Pons (tissue), 1 donor: ENCODE results near the gene FSTL4.

Source experiments
- DNase-seq: peaks from one replicate; pipeline ENCODE4 v3.0.0-alpha.2; 2016; ENCODE audit warnings: low spot score

Gene FSTL4

DNA sequence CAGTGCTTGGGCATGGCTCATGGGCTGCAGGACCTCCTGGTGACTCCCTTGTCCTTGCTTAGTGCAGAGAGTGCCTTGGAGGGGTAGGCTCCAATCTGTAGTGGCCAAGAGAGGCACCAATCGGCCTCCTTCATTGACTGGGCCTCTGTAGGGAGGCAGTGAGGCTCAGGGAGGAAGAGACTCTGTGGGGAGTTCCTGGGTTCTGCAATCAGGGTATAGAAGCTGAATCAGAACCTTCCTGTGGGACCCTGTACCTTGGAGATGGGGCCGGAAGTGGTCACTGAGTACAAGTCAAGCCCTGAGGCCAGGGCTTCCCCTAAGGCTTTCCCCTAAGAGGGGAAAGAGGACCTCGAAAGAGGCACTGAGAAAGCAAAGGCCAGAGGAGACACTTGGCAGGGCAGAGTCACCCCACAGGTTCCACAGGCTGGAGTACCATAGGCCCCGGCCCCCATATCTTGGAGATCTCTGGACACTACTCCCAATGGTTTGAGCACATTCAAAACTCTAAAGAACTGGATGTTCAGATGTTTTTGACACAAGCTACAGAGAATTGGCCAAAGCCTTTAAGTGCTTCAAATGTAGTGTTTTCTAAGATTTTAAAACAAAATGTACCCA is 370.0 kb downstream of the FSTL4 start:
- DNase-seq: no peak

DNA sequence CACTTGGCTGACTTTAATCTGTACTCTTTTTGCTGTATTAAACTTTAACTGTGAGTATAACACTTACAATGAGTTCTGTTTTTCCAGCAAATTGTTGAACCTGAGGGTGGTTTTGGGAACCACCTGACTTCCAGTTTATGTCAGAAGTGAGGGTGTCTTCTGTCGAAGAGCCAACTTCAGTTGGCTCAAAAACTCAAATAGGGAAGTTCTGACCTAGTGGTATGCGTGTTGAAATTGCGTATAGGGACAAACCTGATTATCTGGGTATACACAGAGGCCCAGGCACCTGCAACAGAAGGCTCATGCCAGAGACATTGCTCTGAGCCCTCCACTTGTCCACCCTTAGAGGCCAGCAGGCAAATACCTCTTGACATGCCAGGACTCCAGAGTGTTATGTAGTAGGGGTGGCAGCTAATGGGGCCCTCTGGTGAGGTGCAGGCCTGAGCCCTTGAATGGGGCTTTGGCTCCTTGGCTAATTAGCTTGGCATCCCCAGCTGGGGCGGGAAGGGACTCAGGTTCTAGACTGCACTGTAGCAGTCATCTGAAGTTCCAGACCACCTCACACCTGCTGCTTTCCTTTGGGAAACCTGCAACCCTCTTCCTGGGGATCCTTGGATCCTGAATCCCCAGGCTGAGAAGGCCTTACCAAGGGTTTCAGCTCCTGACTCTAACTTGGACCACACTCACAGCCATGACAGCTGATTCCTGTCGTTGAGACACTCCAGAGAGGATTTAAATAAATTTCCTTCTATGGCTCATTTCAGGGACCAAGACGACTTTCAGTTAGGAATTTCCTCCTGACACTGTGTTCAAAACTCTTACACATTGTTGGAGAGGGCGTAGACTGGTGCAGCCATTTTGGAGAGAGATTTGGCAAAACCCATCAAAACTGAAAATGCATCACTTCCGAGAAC is 370.9 kb downstream of the FSTL4 start:
- no peak for DNase-seq

DNA sequence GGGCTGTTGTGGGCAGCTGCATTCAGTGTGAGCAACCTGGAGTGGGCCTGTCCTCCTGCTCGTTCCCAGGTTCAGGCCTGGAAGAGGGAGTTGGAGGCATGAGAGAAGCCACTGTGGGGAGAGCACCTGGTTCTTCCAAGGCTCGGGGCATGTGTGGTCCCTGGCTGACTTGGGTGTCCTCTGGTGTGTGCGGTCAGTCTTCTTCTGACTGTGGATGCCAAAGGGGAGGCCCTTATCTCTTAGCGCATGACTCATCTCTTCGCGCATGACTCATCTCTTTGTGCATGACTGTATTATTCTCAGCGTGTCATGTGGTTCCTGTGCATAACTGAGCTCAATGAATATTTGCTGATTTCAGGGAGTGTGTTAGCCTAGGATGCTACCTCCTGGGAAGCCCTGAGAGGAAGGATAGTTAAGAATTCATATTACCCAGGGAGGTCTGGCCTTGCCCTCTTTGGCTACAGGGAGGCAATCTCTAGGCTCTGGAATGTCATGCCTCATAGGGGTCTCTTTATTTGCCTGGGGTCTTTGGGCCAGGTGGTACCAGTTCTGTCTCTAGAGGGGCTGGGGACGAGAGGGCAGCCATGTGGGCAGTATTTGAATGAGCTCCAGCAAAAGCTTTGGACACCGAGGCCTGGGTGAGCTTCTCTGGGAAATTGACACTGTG is 371.8 kb downstream of the FSTL4 start:
- no peak for DNase-seq

DNA sequence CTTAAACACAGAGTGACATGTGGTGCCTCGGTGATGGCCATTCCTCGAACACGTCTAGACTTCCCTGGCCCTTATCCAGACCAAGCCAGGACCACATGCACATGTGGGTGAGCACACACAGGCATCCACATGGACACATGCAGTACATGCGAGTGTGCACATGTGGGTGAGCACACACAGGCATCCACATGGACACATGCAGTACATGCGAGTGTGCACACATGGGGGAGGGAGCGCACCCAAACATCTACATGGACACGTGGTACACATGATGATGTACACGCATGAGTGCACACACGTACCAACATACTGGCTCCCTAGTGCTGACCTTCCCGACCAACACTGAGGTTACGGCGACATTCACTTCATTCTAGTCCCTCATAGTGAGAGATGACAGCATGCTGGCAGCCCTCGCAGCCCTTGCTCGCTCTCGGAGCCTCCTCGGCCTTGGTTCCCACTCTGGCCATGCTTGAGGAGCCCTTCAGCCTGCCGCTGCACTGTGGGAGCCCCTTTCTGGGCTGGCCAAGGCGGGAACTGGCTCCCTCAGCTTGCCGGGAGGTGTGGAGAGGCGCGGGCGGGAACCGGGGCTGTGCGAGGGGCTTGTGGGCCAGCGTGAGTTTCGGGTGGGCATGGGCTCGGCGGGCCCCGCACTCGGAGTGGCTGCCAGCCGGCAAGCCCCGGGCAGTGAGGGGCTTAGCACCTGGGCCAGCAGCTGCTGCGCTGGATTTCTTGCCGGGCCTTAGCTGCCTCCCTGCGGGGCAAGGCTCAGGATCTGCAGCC is 373.7 kb downstream of the FSTL4 start:
- DNase-seq: no peak

DNA sequence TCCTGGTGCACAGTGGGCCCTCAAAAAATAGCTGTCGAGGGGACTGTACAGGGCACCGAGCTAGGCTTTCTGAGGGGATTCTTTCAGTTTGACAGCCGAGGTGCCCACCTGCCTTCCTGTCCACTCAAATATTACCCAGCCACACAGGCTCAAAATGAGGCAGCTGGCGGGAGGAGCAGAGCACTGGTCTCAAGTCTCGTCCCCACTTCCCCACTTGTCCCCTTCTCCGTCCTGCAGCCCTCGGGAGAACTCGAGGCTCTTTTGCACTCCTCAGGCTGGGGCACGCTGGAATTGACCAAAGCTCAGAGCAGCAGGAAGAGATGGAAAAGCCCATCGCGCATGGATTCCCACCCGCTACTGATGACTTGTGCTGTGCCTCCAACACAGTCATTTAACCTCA is 375.4 kb downstream of the FSTL4 start:
- no peak for DNase-seq

DNA sequence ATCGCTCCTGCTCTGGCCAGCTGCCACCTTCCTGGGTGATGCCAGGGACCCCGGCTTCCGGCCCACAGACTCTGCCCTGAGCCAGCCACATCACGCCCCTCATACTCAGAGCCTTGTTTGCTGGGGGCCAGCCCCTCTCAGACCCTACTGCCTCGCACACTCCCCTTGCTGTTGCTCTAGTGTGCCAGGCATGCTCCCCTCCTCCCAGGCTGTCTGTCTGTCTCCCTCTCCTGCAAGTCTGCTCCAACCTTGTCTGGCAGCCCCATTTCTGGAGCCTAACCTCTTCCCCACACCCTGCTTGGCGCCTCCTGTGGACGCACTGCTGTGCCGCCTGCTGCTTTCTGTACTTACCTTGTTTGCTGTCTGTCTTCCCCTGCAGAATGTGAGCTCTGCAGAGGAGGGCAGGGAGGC is 375.8 kb downstream of the FSTL4 start:
- DNase-seq: no peak

DNA sequence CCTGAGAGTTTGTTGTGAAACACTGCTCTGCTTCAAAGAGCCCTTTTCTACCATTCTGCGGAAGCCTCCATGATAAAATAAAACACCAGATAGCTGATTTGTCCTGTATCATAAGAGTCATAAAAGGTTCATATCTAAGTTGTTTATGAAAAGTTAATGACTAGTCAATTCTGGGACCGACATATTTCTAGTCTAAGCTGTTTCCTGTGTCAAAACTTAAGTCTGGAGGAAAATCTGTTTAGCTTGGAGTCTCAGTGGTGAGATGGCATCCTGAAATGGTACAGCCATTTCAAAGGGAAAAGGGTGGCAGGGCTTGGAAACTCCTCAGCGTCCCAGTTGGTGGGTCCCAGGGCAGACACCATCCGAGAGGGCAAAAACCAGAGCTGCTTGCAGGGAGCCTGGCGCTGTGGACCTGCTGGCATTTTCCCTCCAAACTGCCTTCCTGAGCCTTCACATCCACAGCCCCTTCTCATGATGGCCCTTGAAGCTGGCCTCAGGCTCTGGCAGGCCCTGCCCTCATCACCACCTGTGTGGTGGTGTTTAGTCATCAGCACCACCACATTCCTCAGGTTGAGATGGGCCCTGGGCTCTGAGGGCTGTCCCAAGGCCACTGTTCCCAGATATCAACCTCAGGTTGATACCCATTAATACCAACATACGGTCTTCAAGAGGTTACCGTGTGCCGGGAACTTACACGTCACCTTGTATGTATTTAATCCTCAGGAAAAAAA is 376.5 kb downstream of the FSTL4 start:
- DNase-seq: no peak

DNA sequence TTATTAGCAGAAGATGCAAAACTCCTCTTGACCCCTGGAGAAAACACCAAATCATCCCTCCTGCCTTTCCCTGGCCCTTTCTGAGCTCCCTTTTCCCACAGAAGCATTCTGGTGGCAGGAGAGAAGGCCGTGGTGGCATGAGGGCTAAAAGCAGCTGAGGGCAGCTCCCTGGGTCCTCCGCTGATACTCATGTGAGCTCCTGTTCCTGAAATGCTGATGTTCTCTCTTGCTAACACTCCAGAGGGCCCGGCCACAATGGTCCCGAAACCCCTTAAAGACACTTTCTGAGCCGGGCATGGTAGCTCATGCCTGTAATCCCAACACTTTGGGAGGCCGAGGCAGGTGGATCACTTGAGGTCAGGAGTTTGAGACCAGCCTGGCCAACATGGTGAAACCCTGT is 377.4 kb downstream of the FSTL4 start:
- no peak for DNase-seq

DNA sequence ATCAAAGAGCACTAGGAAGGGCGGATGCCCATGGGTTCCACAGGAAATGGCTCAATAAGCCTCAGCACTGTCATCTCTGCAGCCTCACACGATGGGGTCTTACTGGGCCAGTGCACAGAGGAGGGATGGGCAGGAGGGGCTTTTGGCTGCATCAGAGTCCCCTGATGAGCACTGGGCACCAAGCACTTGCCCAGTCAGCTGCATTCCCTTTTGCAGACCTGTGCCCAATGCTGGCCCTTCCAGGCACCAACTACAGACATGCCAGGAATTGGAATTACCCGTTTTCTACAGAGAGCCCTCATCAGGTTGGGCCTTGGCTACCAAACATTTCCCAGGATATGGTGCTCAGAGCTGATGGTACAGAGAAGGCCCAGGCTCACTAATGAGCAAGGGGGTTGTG is 378.1 kb downstream of the FSTL4 start:
- DNase-seq: no peak

DNA sequence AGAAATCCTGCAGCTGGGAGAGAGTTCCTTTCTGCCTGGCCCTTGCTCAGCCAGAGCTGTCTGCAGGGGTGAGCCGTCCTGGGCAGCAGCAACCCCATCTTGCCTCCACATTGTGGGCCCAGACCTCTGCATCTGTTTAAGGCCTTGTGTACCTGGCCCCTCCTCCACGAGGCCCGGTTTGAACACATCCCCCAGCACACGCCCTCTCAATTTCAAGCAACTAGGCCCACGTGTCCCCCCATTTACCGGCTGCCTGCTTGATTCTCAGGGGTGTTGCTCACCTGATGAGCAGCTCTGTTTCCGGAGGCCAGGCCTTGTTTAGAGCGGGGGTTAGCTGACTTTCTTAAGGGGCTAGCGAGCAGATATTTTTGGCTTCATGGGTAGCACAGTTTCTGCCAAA is 378.7 kb downstream of the FSTL4 start:
- DNase-seq: no peak

DNA sequence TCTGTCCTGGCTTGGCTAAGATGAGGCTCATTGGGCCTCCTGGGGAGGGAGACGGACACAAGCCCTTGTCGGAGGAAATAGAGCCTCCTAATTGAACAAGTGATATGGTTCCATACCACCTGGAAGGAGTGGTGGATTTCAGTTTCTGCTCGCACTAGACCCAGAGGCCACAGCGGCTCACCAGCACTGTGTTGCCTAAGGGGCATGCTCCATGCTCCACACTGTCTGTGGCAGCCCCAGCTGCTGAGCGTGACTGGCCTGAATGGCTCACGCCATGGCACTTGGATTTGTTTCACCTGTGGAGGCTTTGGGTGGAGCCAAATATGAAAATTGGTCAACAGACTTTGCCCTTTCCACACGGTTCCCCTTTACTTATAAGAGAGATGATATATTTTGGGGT is 379.4 kb downstream of the FSTL4 start:
- no peak for DNase-seq

DNA sequence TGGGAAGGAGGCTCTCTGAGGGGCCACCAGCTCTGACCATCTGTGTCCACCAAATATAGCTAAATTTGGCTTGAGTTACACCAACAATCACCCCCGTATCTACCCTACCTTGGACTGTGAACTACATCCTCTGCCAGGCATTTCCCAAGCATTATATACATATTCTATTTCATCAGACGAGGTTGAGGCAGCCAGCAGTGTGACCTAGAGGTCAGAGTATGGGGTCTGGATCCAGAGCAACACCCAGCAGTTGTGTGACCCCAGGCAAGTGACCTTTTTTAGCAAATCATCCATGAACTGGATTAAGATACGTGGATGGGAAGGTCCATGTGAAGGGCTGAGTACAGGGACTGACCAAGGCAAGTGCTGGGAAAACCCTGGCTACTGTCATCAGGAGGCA is 379.9 kb downstream of the FSTL4 start:
- DNase-seq: no peak

DNA sequence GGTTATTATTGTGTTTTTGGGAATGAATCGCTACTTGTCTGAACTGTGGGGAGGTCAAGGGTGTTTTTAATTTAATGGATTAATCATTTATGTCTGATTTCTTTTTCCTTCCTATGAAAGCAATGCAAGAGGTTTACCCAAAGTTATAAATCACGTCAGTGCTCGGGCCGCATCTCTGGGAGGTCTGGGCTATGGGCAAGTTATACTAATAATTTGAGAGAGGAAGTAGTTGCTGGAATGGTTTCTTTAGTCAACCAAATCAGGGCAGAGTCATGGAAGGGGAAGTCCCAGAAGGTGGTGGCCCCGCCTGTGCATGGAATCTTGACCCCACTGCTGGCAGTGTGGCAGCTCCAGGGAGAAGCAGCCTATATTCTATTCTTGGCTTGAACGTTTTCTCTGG is 380.3 kb downstream of the FSTL4 start:
- no peak for DNase-seq

DNA sequence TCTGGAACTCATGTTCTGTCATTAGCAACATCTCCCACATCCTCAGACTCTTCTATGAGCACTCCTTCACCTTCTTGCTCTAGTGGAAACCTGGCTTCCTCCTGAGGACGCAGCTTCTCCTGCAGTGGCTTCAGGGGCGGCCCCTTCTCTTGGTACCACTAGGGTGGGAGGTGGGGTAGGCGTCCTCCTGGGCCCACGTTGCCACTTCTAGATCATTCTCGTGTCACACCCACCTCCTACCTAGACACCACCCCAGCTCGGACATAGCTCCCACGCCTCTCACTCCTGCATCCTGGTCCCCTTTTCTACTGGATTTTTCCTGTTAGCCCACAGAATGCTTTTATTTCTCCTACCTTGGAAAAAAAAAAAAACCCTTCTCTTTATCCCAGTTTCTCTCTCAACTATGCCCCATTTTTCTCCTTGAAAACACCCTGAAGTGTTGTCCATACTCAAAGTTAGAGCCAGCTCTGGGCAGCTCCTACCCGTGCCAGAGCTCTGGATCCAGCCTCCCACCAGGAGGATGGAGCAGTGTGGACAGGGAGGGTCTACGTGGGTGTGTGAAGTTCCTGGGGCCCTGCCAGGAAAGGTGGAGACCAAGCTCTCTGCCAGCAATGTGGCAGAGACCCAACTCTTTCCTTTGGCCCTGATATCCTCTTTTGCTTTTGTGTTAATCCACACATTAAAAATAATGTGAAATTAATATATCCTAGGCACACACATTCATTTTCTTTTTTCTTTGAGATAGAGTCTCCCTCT is 381.3 kb downstream of the FSTL4 start:
- DNase-seq: no peak

DNA sequence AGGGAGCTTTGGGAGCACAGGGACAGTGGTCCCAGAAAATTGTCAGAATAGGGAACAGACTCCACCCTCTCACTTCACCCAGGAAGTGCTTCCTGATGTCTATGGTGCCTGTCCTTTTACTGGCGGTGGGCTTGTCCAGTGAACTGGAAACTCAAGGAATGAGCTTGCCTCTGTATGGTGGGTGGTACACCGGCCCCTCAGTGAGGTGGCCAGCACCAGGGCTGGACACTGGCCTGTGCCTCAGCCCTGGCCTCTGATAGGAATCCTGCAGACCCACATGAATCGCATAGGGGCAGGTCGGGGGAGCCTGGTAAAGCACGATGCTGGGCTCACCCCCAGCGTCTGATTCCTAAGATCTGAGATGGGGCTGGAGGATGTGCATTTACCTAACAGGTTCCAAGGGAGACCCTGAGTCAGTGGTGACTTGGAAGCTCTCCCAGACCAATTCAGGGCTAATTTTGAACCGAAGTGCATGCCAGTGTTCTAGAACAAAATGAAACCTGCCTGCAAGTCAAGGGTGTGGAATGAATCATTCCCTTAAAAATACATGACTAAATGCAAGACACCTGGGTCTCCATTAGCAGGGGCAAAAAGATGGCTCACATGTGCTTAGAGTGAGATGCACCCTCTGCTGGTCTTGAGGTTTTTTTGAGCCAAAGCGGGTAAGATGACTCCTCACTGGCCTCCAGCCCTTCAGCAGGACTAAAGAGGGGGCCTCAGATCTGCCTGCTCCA is 382.2 kb downstream of the FSTL4 start:
- no peak for DNase-seq

DNA sequence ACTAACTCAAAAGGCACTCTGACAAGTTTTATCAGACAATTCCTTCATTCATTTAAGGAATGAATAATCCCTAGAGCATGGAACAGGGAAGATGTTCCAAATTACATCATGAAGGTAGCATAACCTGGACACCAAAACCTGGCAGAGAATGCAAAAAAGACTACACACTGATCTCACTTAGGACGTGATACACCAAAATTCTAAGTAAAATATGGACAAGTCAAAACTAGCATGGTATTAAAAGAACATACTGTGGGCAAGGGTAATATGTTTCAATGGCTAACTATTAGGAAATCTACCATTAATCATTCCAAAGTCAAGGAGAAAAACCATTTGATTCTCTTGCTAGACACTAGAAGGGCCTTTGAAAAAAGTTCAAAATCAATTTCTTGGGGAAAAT is 384.0 kb downstream of the FSTL4 start:
- no peak for DNase-seq

DNA sequence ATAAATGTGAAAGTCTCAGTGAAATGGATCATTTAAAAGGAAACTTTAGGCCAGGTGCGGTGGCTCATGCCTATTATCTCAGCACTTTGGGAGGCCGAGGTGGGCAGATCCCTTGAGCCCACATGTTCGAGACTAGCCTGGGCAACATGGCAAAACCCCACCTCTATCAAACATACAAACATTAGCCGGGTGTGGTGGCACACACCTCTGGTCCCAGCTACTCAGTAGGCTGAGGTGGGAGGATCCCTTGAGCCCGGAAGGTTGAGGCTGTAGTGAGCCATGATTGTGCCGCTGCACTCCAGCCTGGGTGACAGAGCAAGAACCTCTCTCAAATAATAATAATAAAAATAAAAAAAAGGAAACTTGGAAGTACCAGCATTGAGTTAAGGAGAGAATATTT is 384.4 kb downstream of the FSTL4 start:
- no peak for DNase-seq

DNA sequence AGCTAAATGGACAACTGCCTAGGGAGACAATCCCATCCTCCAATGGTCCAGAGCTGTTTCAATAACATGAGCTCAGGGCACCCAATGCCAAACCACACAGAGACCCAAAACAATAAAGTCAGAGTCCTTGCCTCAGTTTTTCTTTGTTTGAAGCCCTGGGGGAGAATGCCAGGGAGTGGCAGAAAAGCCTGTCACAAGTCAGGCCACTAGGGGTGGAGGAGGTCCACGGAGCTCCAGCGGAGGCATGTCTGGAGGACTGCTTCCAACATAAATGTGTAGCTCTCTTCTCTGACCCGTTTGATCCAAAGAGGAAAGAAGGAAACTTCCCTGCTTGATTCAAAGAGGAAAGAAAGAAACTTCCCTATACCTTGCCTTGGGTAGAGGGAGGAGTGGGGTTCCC is 385.3 kb downstream of the FSTL4 start:
- no peak for DNase-seq

DNA sequence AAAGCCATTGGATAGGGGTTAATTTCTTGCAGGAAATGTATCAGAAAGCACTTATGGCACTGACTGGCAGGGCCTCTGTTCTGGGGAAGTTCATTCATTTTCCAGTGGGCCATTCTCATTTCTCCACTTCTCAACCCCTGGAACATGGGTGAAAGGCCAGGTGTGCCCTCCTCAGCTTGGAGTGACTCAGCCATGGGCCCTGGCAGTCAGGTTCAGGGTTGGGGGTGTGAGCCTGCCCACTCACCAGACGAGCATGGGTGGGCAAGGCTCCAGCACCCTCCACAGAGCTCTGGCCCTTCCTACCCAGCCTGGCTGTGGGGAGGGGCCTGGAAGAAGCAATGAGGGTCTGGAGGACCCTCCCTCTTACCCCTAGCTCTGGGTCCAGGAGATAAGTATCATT is 386.2 kb downstream of the FSTL4 start:
- DNase-seq: no peak

DNA sequence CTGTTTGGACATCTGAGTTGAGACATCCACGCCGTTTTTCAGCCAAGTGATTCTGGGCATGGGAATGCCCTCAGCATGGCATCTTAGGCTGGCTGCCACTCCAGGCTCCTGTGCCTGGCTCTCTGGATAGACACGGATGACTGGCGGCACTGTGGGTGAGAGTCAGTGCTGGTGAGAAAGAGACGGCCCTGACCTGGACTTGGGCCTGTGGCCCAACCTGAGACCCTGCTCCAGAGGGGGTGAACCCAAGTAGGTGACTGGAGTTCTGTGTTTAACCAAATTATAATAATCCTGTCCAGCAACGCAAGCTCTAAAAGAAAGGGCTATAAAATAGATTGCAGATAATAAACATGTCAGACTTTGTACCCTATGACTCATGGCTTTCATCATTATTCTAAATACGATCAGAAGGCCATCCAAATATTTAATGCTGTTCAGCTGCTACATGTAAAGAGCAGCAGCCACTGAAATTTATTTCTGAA is 386.6 kb downstream of the FSTL4 start:
- peak; percentile 9 for DNase-seq
